HepG2 (cell line): ENCODE results near the gene SLC17A9. TPM values are rescaled to one million over a fixed set of nuclear protein-coding genes. Genes with fewer than 3 reads are reported as not detected.

Experiments
- ARNT ChIP-seq: fragments of 450-650 bp; IDR thresholded peaks from 2 replicates; pipeline ENCODE4 v1.6.1; 2017
- BORCS8-MEF2B ChIP-seq: sonication (generic); formaldehyde crosslinking; IDR thresholded peaks from 2 replicates; pipeline ENCODE4 v1.8.0; 2022; ENCODE audit warnings: mild to moderate bottlenecking, missing genetic modification reagents
- HMG20B ChIP-seq: conservative IDR thresholded peaks from 2 replicates; pipeline ENCODE4 v1.6.1; 2016; ENCODE audit warnings: missing genetic modification reagents, missing compliant biosample characterization
- NBN ChIP-seq: fragments of 450-650 bp; conservative IDR thresholded peaks from 2 replicates; pipeline ENCODE4 v1.6.1; 2017
- NCOA5 ChIP-seq: sonication (generic); formaldehyde crosslinking; IDR thresholded peaks from 2 replicates; pipeline ENCODE4 v1.4.0; 2020; ENCODE audit warnings: missing genetic modification reagents
- POLR2A ChIP-seq, 2 experiments: IDR thresholded peaks; 2 replicates each; pipeline ENCODE4 v1.6.1; 2011; ENCODE audit warnings: low read depth in 2 of 2, low read length in 2 of 2, mild to moderate bottlenecking in 1 of 2, moderate library complexity in 1 of 2; ENCODE audit not compliant: insufficient read depth in 1 of 2
- RBAK ChIP-seq: sonication (generic); formaldehyde crosslinking; IDR thresholded peaks from 2 replicates; pipeline ENCODE4 v1.5.1; 2020; ENCODE audit warnings: mild to moderate bottlenecking, missing genetic modification reagents
- SIN3A ChIP-seq: IDR thresholded peaks from 2 replicates; pipeline ENCODE4 v1.6.1; 2011; ENCODE audit warnings: low read depth, mild to moderate bottlenecking, control low read depth, low read length, borderline replicate concordance
- SPEN ChIP-seq: sonication (generic); formaldehyde crosslinking; IDR thresholded peaks from 2 replicates; pipeline ENCODE4 v1.5.1; 2020; ENCODE audit warnings: low read depth, mild to moderate bottlenecking, missing genetic modification reagents
- TCF12 ChIP-seq, 2 experiments: fragments of 450-650 bp in 1 of 2; sonication (generic) in 1 of 2; formaldehyde crosslinking in 1 of 2; IDR thresholded peaks; 2 replicates each; pipeline versions ENCODE4 v1.6.1 to v1.8.0; 2017 to 2022; ENCODE audit warnings: antibody characterized with exemption in 1 of 2, mild to moderate bottlenecking in 1 of 2, missing genetic modification reagents in 1 of 2, moderate library complexity in 1 of 2
- ZFP82 ChIP-seq: sonication (generic); formaldehyde crosslinking; IDR thresholded peaks from 2 replicates; pipeline ENCODE4 v1.5.1; 2020; ENCODE audit warnings: mild to moderate bottlenecking, missing genetic modification reagents, borderline replicate concordance
- ZNF260 ChIP-seq: sonication (generic); formaldehyde crosslinking; IDR thresholded peaks from 2 replicates; pipeline ENCODE4 v1.4.0; 2020; ENCODE audit warnings: missing genetic modification reagents, low read depth, mild to moderate bottlenecking, borderline replicate concordance
- ZNF883 ChIP-seq: sonication (generic); formaldehyde crosslinking; IDR thresholded peaks from 2 replicates; pipeline ENCODE4 v1.5.1; 2020; ENCODE audit warnings: mild to moderate bottlenecking, missing genetic modification reagents; ENCODE audit errors: not compliant biosample characterization
- polyA plus RNA-seq, 8 experiments: library from polyadenylated mRNA; depleted of rRNA in 3 of 8; stranded (reverse) in 7 of 8; unstranded in 1 of 8; fragments of >200 nt; fragmentation: Illumina TruSeq in 4 of 8; extraction: Trizol in 4 of 8; gene quantifications; 2 replicates each; pipeline versions ENCODE4 v1.2.1 to v1.2.3, GENCODE V29; 2011 to 2016; ENCODE audit warnings: low read depth in 4 of 8, missing spikeins in 1 of 8, mixed read lengths in 1 of 8; ENCODE audit not compliant: insufficient read depth in 1 of 8
- total RNA-seq, 5 experiments: library from RNA; depleted of rRNA; stranded (reverse); fragments of >200 nt; fragmentation: Illumina TruSeq; extraction: Trizol; gene quantifications; 2 replicates each; pipeline ENCODE4 v1.2.3, GENCODE V29; 2016; ENCODE audit warnings: low read depth in 1 of 5
- TF ChIP-seq, protein P1 (sequence below): IDR thresholded peaks from 2 replicates; pipeline ENCODE4 v1.6.1; 2016; ENCODE audit warnings: low read depth, control low read depth
- TF ChIP-seq, protein P2 (sequence below): fragments of 450-650 bp; IDR thresholded peaks from 2 replicates; pipeline ENCODE4 v1.6.1; 2017
- TF ChIP-seq, protein P3 (sequence below): sonication (generic); formaldehyde crosslinking; IDR thresholded peaks from 2 replicates; pipeline ENCODE4 v1.5.0; 2020; ENCODE audit warnings: mild to moderate bottlenecking, missing genetic modification reagents, borderline replicate concordance
- TF ChIP-seq, protein P4 (sequence below): sonication (generic); formaldehyde crosslinking; IDR thresholded peaks from 2 replicates; pipeline ENCODE4 v1.5.0; 2020; ENCODE audit warnings: missing genetic modification reagents
- TF ChIP-seq, protein P5 (sequence below): sonication (generic); IDR thresholded peaks from 2 replicates; pipeline ENCODE4 v1.6.1; 2016; ENCODE audit warnings: low read depth, borderline replicate concordance

Gene SLC17A9
- total and polyA plus RNA-seq, 2 of the 13 experiments (the other 11 are each of a cell fraction or from before 2014, with no cell fraction given), result 110 to 191 TPM

DNA sequence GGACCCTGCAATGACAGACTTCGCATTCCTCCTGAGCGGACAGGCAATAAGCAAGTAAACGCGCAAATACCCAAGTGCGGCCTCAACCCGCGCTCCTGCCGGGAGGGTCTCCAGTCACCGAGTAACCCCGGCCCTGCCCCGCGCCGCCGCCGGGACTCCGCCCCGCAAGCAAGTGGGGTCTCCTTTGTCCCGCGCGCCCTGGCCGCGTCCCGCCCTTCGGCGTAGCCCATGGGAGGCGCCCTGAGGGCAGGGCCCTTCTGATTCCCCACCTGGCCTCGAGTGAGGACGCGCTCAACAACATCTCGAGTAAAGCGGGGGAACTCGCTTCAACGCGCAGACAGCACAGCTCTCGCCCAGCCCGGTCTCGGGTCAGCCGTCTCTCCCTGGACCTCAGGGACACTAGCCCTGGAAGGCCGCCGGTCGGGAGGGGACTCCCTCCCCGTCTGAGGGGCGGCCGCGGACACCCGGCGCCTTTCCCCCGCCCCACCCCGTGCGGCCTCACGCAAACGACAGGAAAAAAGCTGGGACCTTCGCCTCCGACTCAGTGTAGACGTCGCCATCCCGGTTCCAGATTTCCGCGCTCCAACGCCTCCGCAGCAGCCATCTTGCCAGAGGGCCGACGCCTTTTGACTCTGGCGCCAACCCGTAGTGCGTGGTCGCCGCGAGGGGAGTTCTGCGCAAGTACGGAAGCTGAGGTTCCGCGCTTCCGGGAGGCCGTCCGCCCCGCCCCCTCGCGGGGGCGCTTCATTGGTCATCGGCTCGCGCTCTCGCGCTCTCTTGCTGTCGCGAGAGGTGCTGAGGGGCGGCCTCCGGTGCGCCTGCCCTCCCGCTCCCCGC lies 15.0 kb upstream of the SLC17A9 start (continued):
- TF ChIP-seq, protein P1, sequence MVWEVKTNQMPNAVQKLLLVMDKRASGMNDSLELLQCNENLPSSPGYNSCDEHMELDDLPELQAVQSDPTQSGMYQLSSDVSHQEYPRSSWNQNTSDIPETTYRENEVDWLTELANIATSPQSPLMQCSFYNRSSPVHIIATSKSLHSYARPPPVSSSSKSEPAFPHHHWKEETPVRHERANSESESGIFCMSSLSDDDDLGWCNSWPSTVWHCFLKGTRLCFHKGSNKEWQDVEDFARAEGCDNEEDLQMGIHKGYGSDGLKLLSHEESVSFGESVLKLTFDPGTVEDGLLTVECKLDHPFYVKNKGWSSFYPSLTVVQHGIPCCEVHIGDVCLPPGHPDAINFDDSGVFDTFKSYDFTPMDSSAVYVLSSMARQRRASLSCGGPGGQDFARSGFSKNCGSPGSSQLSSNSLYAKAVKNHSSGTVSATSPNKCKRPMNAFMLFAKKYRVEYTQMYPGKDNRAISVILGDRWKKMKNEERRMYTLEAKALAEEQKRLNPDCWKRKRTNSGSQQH (CRISPR knock-in tag), result peak; percentile 78; the same call in 1 of the 2 replicates
- TF ChIP-seq RBAK (CRISPR knock-in tag), result peak; percentile 16; the same call in 1 of the 2 replicates
- peak; percentile 94 for TF ChIP-seq BORCS8-MEF2B
- peak; percentile 94 to 95 for TF ChIP-seq POLR2A (IDR thresholded peaks at IDR 0.05; ENCODE audit: insufficient read depth in 1 of 2, low read depth in 2 of 2, low read length in 2 of 2)
- TF ChIP-seq ZNF883 (CRISPR knock-in tag), result peak; percentile 90
- TF ChIP-seq, protein P2, sequence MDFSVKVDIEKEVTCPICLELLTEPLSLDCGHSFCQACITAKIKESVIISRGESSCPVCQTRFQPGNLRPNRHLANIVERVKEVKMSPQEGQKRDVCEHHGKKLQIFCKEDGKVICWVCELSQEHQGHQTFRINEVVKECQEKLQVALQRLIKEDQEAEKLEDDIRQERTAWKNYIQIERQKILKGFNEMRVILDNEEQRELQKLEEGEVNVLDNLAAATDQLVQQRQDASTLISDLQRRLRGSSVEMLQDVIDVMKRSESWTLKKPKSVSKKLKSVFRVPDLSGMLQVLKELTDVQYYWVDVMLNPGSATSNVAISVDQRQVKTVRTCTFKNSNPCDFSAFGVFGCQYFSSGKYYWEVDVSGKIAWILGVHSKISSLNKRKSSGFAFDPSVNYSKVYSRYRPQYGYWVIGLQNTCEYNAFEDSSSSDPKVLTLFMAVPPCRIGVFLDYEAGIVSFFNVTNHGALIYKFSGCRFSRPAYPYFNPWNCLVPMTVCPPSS, result no peak
- no peak for TF ChIP-seq TCF12 (IDR thresholded peaks at IDR 0.05)
- TF ChIP-seq TCF12 (CRISPR knock-in tag; IDR thresholded peaks at IDR 0.05), result peak; percentile 81
- no peak for TF ChIP-seq ARNT
- peak; percentile 97 for TF ChIP-seq ZFP82 (CRISPR knock-in tag)
- peak; percentile 62; the same call in 1 of the 2 replicates for TF ChIP-seq ZNF260 (CRISPR knock-in tag)
- TF ChIP-seq HMG20B (CRISPR knock-in tag), result peak; percentile 72
- TF ChIP-seq NCOA5, result no peak
- TF ChIP-seq, protein P3, sequence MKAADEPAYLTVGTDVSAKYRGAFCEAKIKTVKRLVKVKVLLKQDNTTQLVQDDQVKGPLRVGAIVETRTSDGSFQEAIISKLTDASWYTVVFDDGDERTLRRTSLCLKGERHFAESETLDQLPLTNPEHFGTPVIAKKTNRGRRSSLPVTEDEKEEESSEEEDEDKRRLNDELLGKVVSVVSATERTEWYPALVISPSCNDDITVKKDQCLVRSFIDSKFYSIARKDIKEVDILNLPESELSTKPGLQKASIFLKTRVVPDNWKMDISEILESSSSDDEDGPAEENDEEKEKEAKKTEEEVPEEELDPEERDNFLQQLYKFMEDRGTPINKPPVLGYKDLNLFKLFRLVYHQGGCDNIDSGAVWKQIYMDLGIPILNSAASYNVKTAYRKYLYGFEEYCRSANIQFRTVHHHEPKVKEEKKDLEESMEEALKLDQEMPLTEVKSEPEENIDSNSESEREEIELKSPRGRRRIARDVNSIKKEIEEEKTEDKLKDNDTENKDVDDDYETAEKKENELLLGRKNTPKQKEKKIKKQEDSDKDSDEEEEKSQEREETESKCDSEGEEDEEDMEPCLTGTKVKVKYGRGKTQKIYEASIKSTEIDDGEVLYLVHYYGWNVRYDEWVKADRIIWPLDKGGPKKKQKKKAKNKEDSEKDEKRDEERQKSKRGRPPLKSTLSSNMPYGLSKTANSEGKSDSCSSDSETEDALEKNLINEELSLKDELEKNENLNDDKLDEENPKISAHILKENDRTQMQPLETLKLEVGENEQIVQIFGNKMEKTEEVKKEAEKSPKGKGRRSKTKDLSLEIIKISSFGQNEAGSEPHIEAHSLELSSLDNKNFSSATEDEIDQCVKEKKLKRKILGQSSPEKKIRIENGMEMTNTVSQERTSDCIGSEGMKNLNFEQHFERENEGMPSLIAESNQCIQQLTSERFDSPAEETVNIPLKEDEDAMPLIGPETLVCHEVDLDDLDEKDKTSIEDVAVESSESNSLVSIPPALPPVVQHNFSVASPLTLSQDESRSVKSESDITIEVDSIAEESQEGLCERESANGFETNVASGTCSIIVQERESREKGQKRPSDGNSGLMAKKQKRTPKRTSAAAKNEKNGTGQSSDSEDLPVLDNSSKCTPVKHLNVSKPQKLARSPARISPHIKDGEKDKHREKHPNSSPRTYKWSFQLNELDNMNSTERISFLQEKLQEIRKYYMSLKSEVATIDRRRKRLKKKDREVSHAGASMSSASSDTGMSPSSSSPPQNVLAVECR (CRISPR knock-in tag), result peak; percentile 97
- TF ChIP-seq SIN3A, result peak; percentile 98
- TF ChIP-seq, protein P4, sequence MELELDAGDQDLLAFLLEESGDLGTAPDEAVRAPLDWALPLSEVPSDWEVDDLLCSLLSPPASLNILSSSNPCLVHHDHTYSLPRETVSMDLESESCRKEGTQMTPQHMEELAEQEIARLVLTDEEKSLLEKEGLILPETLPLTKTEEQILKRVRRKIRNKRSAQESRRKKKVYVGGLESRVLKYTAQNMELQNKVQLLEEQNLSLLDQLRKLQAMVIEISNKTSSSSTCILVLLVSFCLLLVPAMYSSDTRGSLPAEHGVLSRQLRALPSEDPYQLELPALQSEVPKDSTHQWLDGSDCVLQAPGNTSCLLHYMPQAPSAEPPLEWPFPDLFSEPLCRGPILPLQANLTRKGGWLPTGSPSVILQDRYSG, result no peak; the same call in 1 of the 2 replicates
- TF ChIP-seq, protein P5, sequence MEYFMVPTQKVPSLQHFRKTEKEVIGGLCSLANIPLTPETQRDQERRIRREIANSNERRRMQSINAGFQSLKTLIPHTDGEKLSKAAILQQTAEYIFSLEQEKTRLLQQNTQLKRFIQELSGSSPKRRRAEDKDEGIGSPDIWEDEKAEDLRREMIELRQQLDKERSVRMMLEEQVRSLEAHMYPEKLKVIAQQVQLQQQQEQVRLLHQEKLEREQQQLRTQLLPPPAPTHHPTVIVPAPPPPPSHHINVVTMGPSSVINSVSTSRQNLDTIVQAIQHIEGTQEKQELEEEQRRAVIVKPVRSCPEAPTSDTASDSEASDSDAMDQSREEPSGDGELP, result peak; percentile 7; the same call in 1 of the 2 replicates
- TF ChIP-seq SPEN (CRISPR knock-in tag), result peak; percentile 98
- TF ChIP-seq NBN, result no peak
